NCI-H2171 treated with DMSO at 0.1 percent for 48 hours (cell line): Measurements from ENCODE around the gene QSER1.
"Not testable (repeated sequence)": the region's sequence is repeated elsewhere in the genome, so short reads cannot be mapped to it uniquely, and the experiment has no call there.

Experiments used
- DNase-seq: peaks from one replicate; lab custom pipeline; 2025; lab: John Stamatoyannopoulos, UW

The QSER1 gene

GRCh38 chr11:32935462-32936029 is 42.9 kb downstream of the QSER1 start:
- no peak for DNase-seq

DNA sequence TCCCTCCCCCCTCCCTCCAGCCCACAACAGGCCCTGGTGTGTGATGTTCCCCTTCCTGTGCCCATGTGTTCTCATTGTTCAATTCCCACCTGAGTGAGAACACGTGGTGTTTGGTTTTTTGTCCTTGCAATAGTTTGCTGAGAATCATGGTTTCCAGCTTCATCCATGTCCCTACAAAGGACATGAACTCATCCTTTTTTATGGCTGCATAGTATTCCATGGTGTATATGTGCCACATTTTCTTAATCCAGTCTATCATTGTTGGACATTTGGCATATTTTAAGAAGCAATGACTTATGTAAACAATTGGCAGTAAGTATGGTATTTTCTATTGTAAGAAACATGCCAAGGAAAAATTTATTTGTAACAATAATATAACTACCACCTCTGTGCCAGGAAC is 43.6 kb downstream of the QSER1 start:
- DNase-seq: not testable (repeated sequence)

- not testable (repeated sequence) for DNase-seq
Measured at GRCh38 chr11:32937283-32937682, 44.7 kb downstream of the QSER1 start.

DNA sequence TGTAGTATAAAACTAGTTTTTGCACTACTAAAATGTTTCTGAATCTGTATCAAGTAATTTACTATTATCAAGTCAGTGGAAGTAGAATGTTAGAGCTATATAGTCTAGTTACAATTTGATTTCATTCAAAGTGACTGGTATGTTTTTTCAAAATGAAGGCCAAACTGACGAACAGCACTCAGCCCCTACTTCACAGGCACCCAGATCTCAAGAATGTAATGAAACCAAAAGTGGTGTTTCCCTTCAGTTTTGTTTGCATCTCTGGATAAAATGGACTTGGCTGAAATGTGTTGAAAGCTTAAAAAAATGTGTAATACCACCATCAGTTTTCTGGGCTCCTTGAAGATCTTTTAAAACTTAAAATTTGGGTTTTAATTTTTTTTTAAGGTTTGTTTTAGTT is 46.4 kb downstream of the QSER1 start:
- no peak for DNase-seq

GRCh38 chr11:32939866-32940265 is 47.3 kb downstream of the QSER1 start:
- DNase-seq: no peak

DNA sequence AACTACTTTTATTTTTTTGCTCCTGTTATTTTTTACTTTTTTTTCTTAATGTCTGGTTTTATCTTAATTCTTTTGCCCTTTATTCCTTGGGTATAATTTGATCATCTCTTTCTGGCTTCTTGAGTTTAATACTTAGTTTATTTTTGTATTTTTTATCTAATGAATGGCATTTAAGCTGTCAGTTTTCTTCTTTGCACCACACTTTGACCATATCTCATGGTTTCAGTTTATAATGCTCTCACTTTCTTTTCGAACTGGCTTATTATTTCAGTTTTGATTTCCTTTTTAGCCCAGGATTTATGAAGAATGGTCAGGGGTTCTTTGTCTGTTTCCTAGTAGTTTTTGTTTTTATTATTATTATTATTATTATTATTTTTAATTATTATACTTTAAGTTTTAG is 48.3 kb downstream of the QSER1 start:
- DNase-seq: no peak

DNA sequence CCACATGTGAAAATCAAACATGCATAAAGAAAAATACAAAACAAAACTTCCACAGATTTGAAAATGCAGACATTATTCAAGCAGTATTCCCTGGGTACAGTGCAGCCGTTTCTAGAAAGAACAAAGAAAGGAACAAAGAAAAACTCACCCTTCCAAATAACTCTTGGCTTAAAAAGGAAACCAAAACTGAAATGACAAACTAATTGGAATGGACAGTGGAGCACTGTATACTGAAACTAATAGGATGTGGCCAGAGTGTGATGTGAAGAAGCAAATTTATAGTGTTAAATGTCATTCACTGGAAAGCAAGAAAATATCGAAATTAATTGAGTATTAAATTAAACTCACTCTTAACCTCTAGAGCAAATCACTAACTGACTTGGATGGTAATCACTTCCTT is 55.4 kb downstream of the QSER1 start:
- no peak for DNase-seq

DNA sequence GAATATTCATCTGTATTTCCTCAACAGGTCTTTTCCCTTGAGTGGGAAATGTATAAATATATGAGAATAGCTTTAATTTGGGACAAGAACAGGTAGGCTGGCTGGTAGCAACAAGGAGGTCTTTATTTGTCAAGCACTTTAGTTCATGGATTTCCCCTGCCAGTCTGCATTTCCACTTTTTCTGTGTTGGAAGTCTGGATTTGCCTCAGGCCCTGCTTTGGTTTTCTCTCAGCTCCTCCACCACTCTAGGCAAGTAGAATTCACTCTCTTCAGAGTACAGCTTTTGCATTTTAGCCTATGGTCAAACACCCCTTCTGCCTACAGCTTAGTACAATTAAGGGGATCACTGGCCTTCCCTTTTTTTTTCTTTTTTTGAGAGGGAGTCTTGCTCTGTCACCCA is 57.1 kb downstream of the QSER1 start:
- no peak for DNase-seq

GRCh38 chr11:32952421-32952820 is 59.8 kb downstream of the QSER1 start:
- no peak for DNase-seq

DNA sequence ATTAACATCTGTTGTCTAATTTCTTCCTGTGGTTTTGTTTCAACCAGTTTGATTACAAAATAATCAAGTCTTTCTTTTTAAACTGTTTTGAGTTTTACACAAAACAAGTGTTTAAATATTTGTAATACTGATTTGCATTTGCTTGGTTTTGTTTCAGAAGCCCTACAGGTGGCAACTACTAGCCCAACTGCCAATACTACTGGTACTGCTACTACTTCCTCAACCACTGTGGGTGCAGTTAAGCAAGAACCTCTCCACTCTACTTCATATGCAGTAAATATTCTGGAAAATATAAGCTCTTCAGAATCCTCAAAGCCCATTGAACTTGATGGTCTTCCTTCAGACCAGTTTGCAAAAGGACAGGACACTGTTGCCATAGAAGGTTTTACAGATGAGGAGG is 61.1 kb downstream of the QSER1 start:
- no peak for DNase-seq

DNA sequence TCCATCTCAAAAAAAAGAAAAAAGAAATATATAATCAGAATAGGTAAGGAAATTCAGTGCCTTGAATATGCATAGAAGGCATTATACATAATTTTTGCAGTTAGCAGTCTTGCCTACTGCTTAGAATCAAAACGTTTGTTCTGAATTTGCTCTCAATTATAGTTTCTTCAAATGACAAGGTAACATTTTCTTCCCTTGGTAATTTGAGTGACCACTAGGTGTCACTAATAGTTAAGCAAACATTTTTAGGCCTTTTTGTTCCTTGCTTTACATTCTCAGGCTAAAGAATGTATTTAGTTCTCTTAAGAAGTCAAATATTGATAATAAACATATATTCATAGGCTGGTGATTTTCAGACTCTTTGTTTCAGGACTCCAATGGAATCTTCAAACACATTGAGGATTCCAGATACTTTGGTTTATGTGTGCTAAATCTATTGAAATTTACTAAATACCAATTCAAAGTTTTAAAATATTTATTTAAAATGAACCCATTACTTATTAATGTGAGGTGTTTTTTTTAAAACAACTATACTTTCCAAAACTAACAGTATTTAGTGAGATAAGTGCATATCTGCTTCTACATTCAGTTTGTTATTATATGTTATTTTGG is 68.0 kb downstream of the QSER1 start:
- DNase-seq: peak; percentile 61

DNA sequence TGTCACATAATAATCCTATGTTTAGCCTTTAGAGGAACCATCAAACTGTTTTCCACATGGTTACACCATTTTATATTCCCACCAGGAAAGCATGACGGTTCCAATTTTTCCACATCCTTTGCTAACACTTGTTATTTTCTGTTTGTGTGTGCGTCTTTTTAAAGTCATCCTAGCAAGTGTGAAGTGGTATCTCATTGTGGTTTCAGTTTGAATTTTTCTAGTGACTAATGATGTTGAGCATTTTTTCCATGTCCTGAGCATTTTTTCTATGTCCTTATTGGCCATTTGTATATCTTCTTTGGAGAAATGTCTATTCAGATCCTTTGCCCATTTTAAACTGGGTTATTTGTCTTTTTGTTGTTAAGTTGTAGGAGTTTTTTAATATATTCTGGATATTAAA is 69.4 kb downstream of the QSER1 start:
- DNase-seq: no peak

DNA sequence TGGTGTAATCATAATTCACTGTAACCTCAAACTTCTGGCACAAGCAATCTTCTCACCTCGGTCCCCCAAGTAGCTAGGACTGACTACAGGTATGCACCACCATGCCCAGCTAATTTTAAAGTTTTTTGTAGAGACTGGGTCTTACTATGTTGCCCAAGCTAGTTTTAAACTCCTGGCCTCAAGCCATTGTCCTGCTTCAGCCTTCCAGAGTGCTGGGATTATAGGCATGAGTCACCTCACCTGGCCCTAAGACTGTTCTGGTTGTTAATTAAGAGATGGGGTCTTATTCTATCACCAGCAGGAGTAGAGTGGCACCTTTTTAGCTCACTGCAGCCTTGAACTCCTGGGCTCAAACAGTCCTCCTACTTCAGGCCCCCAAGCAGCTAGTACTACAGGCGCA is 71.1 kb downstream of the QSER1 start:
- no peak for DNase-seq

DNA sequence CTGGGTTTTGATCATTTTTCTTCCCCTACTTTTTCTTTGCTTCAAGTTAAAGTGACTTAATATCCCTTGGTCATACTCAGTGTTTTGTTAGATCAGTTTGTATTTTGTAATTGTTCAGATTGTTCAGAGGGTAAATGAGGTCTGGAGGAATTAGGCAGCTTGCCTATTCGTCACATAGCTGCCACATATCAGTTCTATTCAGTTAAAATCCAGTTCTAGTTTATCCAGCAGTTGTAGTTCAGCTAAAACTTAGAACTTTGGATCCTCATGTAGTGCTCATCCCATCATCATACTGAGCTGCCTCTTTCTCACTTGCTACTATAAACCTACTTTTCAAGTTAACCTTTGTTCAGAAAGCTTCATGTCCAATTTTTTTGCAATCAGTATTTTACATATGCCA is 75.9 kb downstream of the QSER1 start:
- DNase-seq: no peak

- not testable (repeated sequence) for DNase-seq
Measured at GRCh38 chr11:32972233-32972632, 79.6 kb downstream of the QSER1 start.

DNA sequence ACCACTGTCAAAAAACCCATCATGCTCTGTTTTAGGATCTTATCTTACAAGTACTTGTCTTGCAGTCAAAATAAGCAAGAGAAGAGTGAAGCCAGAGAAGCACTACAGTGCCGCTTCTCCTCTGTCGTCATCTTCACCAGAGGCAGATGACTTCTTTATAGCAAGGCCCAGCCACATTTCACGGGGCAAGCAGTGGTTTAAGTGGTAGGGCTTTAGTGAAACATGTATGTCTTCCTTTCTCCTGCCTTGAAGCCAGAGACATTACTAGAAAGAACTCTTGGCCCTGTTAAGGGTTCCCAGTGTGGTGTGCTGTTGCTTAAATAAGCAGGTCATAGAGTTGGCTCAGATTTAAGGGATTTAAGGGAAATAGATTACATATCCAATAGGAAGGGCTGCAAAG is 80.2 kb downstream of the QSER1 start:
- DNase-seq: no peak

DNA sequence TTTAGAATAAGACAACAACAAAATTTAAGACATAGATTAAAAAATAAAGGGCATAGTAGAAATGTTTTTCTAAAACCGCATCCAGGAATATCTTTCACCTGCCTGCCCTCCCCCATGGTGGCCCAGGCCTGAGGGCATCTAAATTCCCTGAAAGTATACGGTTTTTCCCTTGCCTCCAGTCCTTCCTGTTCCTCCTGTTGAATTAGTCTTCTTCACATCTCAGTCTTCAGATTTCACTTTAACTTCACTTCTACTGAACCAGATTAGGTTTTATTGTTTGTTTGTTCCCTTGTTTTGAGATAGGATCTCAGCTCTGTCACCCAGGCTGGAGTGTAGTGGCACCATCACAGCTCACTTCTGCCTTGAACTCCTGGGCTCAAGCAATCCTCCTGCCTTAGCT is 90.0 kb downstream of the QSER1 start:
- DNase-seq: no peak

DNA sequence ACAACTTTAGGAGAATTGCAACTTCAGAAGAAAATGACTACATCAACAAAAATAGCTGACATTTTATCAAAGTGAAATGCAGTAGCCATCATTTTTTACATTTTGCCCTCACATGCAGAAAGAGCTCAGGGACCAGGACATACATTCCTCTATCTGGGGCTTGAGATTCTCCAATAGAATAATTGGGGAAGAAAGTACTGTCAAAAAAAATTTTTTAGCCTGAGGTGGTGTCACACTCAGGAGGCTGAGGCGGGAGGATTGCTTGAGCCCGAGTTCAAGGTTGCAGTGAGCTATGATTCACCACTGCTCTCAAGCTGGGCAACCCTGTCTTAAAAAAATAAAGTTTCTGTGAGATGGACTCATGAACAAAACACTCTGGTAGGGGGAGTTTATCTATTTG is 90.9 kb downstream of the QSER1 start:
- no peak for DNase-seq

GRCh38 chr11:32985600-32985999 is 93.0 kb downstream of the QSER1 start:
- DNase-seq: no peak

DNA sequence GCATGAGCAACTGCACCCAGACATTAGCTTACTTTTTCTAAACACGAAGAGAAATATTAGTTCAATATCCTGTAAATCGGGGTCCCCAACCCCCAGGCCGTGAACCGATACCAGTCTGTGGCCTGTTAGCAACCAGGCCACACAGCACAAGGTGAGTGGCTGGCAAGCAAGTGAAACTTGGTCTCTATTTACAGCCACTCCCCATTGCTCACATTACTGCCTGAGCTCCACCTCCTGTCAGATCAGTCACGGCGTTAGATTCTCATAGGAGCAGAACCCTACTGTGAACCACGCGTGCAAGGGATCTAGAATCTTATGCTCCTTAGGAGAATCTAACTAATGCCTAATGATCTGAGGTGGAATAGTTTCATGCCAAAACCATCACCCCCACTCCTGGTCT is 95.2 kb downstream of the QSER1 start:
- DNase-seq: no peak

- DNase-seq: no peak
Measured at GRCh38 chr11:32990481-32990880, 97.9 kb downstream of the QSER1 start.

DNA sequence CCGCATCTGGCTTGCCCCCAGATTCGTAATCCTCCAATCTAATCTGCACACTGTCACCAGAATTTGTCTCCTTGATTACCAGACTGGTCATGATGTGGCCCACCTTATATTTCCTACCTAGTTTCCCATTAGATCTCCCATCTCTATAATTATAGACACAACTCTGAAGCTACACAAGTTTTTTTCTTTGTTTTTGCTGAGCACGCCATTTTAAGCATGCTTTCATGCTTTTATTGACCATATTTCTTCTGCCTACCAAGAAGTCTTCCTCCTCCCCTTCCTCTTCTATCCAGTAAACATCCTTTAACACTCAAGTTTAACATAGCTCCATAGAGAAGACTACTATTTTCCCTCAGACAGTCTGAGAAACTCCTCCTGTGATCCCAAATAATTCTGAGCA is 98.8 kb downstream of the QSER1 start:
- no peak for DNase-seq

DNA sequence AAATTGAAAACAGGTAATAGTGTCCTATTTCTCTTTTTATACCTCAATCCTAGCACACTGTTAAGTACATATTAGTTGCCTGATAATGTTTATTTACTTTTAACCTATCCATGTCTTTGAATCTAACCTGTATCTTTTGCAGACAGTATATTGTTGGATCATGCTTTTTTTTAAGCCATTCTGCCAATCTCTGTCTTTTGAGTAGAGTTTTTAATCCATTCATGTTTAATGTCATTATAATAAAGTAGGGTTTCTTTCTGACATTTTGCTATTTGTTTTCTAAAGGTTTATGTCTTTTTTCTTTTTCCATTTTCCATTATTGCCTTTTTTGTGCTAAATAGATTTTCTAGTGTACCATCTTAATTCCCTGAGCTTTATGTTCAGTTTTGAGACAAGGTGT is 99.3 kb downstream of the QSER1 start:
- no peak for DNase-seq

GRCh38 chr11:33000181-33000580 is 107.6 kb downstream of the QSER1 start:
- DNase-seq: no peak
